WTC11 (cell line): Measurements from ENCODE around the gene SNX22. TPM values are rescaled to one million over a fixed set of nuclear protein-coding genes. Genes with fewer than 3 reads are reported as not detected.
"Not testable (repeated sequence)": the region's sequence is repeated elsewhere in the genome, so short reads cannot be mapped to it uniquely, and the experiment has no call there.

ENCODE experiments used
- ATAC-seq: fragments of 200-7000 bp; cut with Tn5 transposase; 2 replicates; pipeline ENCODE4 v1.10.0; 2021; ENCODE audit warnings: mild to moderate bottlenecking, moderate library complexity
- CTCF ChIA-PET: fragments of 300-600 bp; sonication (Branson Sonifier 250); formaldehyde crosslinking; loops from one replicate; lab custom pipeline; 2021; ENCODE audit warnings: antibody characterized with exemption; lab: Charles Lee
- POLR2A ChIA-PET: fragments of 350-600 bp; sonication (Branson Sonifier 250); formaldehyde crosslinking; loops from one replicate; lab custom pipeline; 2021; ENCODE audit warnings: antibody characterized with exemption; lab: Charles Lee
- DNase-seq: peaks from one replicate; pipeline ENCODE4 v3.0.0; 2021; ENCODE audit warnings: low spot score
- H3K27ac Mint-ChIP-seq: 2 replicates; pipeline ENCODE4 v1.8.0; 2021; ENCODE audit warnings: mixed read lengths
- H3K27me3 Mint-ChIP-seq: 2 replicates; pipeline ENCODE4 v1.8.0; 2021; ENCODE audit warnings: low read depth, mild to moderate bottlenecking, moderate library complexity, mixed read lengths
- H3K36me3 Mint-ChIP-seq: 2 replicates; pipeline ENCODE4 v1.8.0; 2021; ENCODE audit warnings: mixed read lengths
- H3K4me1 Mint-ChIP-seq: 2 replicates; pipeline ENCODE4 v1.8.0; 2022; ENCODE audit warnings: mixed read lengths
- H3K4me3 Mint-ChIP-seq: 2 replicates; pipeline ENCODE4 v1.8.0; 2021; ENCODE audit warnings: mild to moderate bottlenecking, moderate library complexity, mixed read lengths
- H3K9me3 Mint-ChIP-seq: 2 replicates; pipeline ENCODE4 v1.8.0; 2021; ENCODE audit warnings: mixed read lengths
- FOXJ3 ChIP-seq: sonication (generic); formaldehyde crosslinking; IDR thresholded peaks from 2 replicates; pipeline ENCODE4 v1.9.0; 2021; ENCODE audit warnings: missing genetic modification reagents, mild to moderate bottlenecking, borderline replicate concordance
- GTF2I ChIP-seq: fragments of 250-450 bp; sonication (Bioruptor Pico); conservative IDR thresholded peaks from 2 replicates; pipeline ENCODE4 v1.4.0; 2021; ENCODE audit warnings: mild to moderate bottlenecking
- HMGA2 ChIP-seq: fragments of 250-450 bp; sonication (Bioruptor Pico); IDR thresholded peaks from 2 replicates; pipeline ENCODE4 v1.4.0; 2021; ENCODE audit warnings: mild to moderate bottlenecking, moderate library complexity
- IRF2 ChIP-seq: sonication (generic); formaldehyde crosslinking; IDR thresholded peaks from 2 replicates; pipeline ENCODE4 v1.8.0; 2022; ENCODE audit warnings: low read depth, missing genetic modification reagents, borderline replicate concordance
- KAT7 ChIP-seq: sonication (generic); formaldehyde crosslinking; IDR thresholded peaks from 2 replicates; pipeline ENCODE4 v1.8.1; 2023; ENCODE audit warnings: missing genetic modification reagents, mild to moderate bottlenecking, borderline replicate concordance
- MYBL2 ChIP-seq: sonication (generic); formaldehyde crosslinking; IDR thresholded peaks from 2 replicates; pipeline ENCODE4 v1.8.1; 2023; ENCODE audit warnings: mild to moderate bottlenecking, moderate library complexity, missing genetic modification reagents
- NFE2L1 ChIP-seq: sonication (generic); formaldehyde crosslinking; IDR thresholded peaks from 2 replicates; pipeline ENCODE4 v1.8.1; 2023; ENCODE audit warnings: missing genetic modification reagents
- SMAD3 ChIP-seq: sonication (generic); formaldehyde crosslinking; IDR thresholded peaks from 2 replicates; pipeline ENCODE4 v1.8.0; 2022; ENCODE audit warnings: missing genetic modification reagents, mild to moderate bottlenecking, borderline replicate concordance
- TP53 ChIP-seq: sonication (generic); formaldehyde crosslinking; IDR thresholded peaks from 2 replicates; pipeline ENCODE4 v1.8.1; 2023; ENCODE audit warnings: mild to moderate bottlenecking, missing genetic modification reagents
- ZNF219 ChIP-seq: sonication (generic); formaldehyde crosslinking; IDR thresholded peaks from 2 replicates; pipeline ENCODE4 v1.8.0; 2023; ENCODE audit warnings: missing genetic modification reagents, mild to moderate bottlenecking, borderline replicate concordance
- ZNF232 ChIP-seq: sonication (generic); formaldehyde crosslinking; IDR thresholded peaks from 2 replicates; pipeline ENCODE4 v1.8.0; 2022; ENCODE audit warnings: mild to moderate bottlenecking, missing genetic modification reagents
- ZNF317 ChIP-seq: sonication (generic); formaldehyde crosslinking; IDR thresholded peaks from 2 replicates; pipeline ENCODE4 v1.8.1; 2023; ENCODE audit warnings: low read depth, mild to moderate bottlenecking, moderate library complexity, missing genetic modification reagents, borderline replicate concordance
- total RNA-seq: library from RNA; stranded (reverse); gene quantifications from 3 replicates; pipeline ENCODE4 v1.2.3, GENCODE V29; 2021
- TF ChIP-seq, protein P1 (sequence below): sonication (generic); formaldehyde crosslinking; IDR thresholded peaks from 2 replicates; pipeline ENCODE4 v1.8.1; 2023; ENCODE audit warnings: mild to moderate bottlenecking, missing genetic modification reagents, moderate library complexity
- TF ChIP-seq, protein P2 (sequence below): sonication (generic); formaldehyde crosslinking; IDR thresholded peaks from 2 replicates; pipeline ENCODE4 v1.8.1; 2022; ENCODE audit warnings: low read depth, missing genetic modification reagents, borderline replicate concordance
- TF ChIP-seq, protein P3 (sequence below): sonication (generic); formaldehyde crosslinking; IDR thresholded peaks from 2 replicates; pipeline ENCODE4 v1.8.0; 2022; ENCODE audit warnings: mild to moderate bottlenecking, missing genetic modification reagents
- TF ChIP-seq, protein P4 (sequence below): fragments of 200-600 bp; IDR thresholded peaks from 2 replicates; pipeline ENCODE4 v1.8.0; 2022; ENCODE audit warnings: antibody characterized with exemption
- TF ChIP-seq, protein P5 (sequence below): sonication (generic); formaldehyde crosslinking; IDR thresholded peaks from 2 replicates; pipeline ENCODE4 v1.8.0; 2022; ENCODE audit warnings: mild to moderate bottlenecking, missing genetic modification reagents

The SNX22 gene
- total RNA-seq, 1 experiment from 2014 or later, result 5.9 TPM

DNA sequence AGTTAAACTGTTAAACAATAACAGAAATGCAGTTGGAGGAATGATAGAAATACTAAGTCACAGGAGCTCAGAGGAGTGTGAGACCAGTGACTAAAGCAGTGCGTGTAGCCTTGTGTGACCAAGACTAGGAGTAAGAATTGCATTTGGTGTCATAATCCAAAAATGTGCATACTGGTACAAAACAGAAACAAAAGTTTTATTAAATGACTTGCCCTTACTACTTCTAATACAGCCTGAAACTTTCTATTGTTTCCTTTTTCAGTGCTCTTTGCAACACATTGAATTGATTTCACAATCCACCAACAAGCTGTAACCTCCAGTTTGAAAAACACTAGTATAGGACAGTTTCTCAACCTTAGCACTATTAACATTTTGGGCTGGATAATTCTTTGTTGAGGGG lies 38.6 kb upstream of the SNX22 start:
- ATAC-seq, result no peak

DNA sequence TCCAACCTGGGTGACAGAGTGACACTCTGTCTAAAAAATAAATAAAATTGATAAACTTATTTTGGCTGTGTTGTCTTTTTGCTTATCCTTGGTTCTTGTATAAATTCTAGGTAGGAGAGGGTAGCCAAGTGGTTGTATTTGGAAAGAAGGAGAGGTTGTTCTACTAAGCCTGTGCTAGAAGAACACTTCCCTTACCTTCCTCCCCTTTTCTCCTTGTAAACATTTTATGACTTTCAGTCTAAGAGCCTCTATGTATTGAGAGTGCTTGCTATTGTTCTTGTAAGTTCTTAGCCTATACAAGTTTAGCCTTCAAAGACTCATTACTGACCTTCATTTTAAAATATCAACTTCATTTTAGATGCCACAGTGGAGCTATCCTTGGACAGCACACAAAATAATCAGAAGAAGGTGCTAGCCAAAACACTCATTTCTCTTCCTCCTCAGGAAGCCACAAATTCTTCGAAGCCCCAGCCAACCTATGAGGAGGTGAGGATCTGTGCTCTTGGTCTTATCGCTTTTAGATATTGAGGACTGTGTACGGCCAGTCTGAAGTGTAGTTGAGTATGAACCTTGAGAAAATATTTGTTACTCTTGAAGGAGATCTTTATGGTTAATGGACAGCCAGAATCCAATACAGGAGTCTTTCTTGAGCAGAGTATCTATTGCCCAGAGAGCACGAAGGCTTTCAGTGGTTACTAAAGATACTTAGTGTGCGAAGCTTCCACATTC lies 33.6 kb upstream of the SNX22 start:
- Mint-ChIP-seq H3K27me3 (no peaks in the 10 kb centered on the region), H3K9me3 (no peaks in the 10 kb centered on the region), H3K27ac (no peak overlapping the region), H3K4me3 (no peak overlapping the region), H3K4me1 (no peaks in the 10 kb centered on the region), H3K36me3 (peaks cover 27% of the 10 kb centered on the region)
- DNase-seq, result no peak
- CTCF ChIA-PET, result no interaction called here
- POLR2A ChIA-PET, result no interaction called here
- TF ChIP-seq, protein P1, sequence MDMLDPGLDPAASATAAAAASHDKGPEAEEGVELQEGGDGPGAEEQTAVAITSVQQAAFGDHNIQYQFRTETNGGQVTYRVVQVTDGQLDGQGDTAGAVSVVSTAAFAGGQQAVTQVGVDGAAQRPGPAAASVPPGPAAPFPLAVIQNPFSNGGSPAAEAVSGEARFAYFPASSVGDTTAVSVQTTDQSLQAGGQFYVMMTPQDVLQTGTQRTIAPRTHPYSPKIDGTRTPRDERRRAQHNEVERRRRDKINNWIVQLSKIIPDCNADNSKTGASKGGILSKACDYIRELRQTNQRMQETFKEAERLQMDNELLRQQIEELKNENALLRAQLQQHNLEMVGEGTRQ, result no peak
- TF ChIP-seq, protein P2, sequence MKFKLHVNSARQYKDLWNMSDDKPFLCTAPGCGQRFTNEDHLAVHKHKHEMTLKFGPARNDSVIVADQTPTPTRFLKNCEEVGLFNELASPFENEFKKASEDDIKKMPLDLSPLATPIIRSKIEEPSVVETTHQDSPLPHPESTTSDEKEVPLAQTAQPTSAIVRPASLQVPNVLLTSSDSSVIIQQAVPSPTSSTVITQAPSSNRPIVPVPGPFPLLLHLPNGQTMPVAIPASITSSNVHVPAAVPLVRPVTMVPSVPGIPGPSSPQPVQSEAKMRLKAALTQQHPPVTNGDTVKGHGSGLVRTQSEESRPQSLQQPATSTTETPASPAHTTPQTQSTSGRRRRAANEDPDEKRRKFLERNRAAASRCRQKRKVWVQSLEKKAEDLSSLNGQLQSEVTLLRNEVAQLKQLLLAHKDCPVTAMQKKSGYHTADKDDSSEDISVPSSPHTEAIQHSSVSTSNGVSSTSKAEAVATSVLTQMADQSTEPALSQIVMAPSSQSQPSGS (CRISPR knock-in tag), result no peak
- TF ChIP-seq ZNF219 (CRISPR knock-in tag), result no peak
- TF ChIP-seq, all 79 proteins: peak for 0
- ATAC-seq, result no peak

More for the DNA sequence above, 38.6 kb upstream of the SNX22 start:
- DNase-seq, result no peak
- TF ChIP-seq, protein P2 (CRISPR knock-in tag), result no peak
- TF ChIP-seq SMAD3 (CRISPR knock-in tag), result no peak
- TF ChIP-seq NFE2L1 (CRISPR knock-in tag), result no peak
- no peak for TF ChIP-seq IRF2 (CRISPR knock-in tag)
- TF ChIP-seq, protein P3, sequence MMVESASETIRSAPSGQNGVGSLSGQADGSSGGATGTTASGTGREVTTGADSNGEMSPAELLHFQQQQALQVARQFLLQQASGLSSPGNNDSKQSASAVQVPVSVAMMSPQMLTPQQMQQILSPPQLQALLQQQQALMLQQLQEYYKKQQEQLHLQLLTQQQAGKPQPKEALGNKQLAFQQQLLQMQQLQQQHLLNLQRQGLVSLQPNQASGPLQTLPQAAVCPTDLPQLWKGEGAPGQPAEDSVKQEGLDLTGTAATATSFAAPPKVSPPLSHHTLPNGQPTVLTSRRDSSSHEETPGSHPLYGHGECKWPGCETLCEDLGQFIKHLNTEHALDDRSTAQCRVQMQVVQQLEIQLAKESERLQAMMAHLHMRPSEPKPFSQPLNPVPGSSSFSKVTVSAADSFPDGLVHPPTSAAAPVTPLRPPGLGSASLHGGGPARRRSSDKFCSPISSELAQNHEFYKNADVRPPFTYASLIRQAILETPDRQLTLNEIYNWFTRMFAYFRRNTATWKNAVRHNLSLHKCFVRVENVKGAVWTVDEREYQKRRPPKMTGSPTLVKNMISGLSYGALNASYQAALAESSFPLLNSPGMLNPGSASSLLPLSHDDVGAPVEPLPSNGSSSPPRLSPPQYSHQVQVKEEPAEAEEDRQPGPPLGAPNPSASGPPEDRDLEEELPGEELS (CRISPR knock-in tag), result no peak
- no peak for TF ChIP-seq FOXJ3 (CRISPR knock-in tag)
- TF ChIP-seq ZNF317, result no peak
- no peak for TF ChIP-seq TP53 (CRISPR knock-in tag)
- no peak for TF ChIP-seq GTF2I (CRISPR knock-in tag)
- TF ChIP-seq ZNF232, result no peak
- TF ChIP-seq, all 79 proteins: peak for 0
- Mint-ChIP-seq H3K4me1 (peaks cover 8% of the 10 kb centered on the region), H3K4me3 (no peak overlapping the region), H3K36me3 (peaks cover 13% of the 10 kb centered on the region), H3K27me3 (no peaks in the 10 kb centered on the region), H3K27ac (0 out of 2 replicates have a peak overlapping the region, but pooled peaks have one; percentile 23), H3K9me3 (no peaks in the 10 kb centered on the region)
- CTCF ChIA-PET, result no interaction called here
- POLR2A ChIA-PET, result no interaction called here

DNA sequence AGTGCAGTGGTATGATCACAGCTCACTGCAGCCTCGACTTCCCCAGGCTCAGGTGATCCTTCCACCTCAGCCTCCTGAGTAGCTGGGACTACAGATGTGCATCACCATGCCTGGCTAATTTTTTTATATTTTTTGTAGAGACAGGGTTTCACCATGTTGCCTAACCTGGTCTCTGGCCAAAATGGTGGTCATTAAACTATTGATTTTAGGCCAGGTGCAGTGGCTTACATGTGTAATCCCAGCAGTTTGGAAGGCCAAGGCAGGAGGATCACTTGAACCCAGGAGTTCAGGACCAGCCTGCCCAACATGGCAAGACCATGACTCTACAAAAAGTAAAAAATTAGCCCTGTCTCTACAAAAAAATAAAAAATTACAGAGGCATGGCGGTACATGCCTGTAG lies 31.2 kb upstream of the SNX22 start:
- H3K36me3 Mint-ChIP-seq, result peaks cover 23% of the 10 kb centered on the region
- ATAC-seq, H3K9me3 Mint-ChIP-seq, H3K4me1 Mint-ChIP-seq, H3K27ac Mint-ChIP-seq, H3K27me3 Mint-ChIP-seq, H3K4me3 Mint-ChIP-seq, DNase-seq, POLR2A ChIA-PET: not testable (repeated sequence)
- CTCF ChIA-PET, result interaction anchor here (1.3 kb wide), 1 partner anchor 33 kb away, joined by 3 read pairs; no protein-coding TSS in a partner anchor

DNA sequence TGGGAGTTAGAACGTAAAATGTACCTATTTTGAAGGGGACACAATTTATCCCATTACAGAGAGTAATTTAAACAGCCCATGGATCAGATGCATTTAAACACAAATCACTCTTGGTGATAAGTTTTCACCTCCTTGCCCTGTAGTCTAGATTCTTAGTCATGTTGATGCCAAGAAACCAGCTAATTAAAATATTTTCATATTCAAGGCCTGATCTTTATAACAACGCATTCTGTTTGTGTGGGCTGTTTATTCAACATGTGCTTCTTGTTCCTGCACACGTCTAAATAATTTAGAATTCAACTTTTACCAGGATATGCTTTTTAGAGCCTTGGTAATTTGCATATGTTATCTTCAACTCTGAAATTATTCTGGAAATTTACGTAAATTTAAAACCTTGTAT lies 29.9 kb upstream of the SNX22 start:
- no peaks in the 10 kb centered on the region for H3K4me1 Mint-ChIP-seq
- no peaks in the 10 kb centered on the region for H3K9me3 Mint-ChIP-seq
- CTCF ChIA-PET, result interaction anchor here (1.9 kb wide), 1 partner anchor 31 kb away, joined by 6 read pairs; no protein-coding TSS in a partner anchor
- POLR2A ChIA-PET, result no interaction called here
- no peak for DNase-seq
- H3K4me3 Mint-ChIP-seq, result no peak overlapping the region
- no peak for ATAC-seq
- H3K27ac Mint-ChIP-seq, result peak overlapping the region; percentile 7; the same call in 1 of the 2 replicates
- TF ChIP-seq MYBL2 (CRISPR knock-in tag), result no peak
- TF ChIP-seq KAT7 (CRISPR knock-in tag), result no peak
- TF ChIP-seq, protein P4, sequence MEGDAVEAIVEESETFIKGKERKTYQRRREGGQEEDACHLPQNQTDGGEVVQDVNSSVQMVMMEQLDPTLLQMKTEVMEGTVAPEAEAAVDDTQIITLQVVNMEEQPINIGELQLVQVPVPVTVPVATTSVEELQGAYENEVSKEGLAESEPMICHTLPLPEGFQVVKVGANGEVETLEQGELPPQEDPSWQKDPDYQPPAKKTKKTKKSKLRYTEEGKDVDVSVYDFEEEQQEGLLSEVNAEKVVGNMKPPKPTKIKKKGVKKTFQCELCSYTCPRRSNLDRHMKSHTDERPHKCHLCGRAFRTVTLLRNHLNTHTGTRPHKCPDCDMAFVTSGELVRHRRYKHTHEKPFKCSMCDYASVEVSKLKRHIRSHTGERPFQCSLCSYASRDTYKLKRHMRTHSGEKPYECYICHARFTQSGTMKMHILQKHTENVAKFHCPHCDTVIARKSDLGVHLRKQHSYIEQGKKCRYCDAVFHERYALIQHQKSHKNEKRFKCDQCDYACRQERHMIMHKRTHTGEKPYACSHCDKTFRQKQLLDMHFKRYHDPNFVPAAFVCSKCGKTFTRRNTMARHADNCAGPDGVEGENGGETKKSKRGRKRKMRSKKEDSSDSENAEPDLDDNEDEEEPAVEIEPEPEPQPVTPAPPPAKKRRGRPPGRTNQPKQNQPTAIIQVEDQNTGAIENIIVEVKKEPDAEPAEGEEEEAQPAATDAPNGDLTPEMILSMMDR, result no peak
- no peak for TF ChIP-seq HMGA2 (CRISPR knock-in tag)
- TF ChIP-seq, protein P5, sequence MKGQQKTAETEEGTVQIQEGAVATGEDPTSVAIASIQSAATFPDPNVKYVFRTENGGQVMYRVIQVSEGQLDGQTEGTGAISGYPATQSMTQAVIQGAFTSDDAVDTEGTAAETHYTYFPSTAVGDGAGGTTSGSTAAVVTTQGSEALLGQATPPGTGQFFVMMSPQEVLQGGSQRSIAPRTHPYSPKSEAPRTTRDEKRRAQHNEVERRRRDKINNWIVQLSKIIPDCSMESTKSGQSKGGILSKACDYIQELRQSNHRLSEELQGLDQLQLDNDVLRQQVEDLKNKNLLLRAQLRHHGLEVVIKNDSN, result no peak
- H3K27me3 Mint-ChIP-seq, result no peaks in the 10 kb centered on the region
- H3K36me3 Mint-ChIP-seq, result peaks cover 27% of the 10 kb centered on the region
